SK-N-SH treated with all-trans-retinoic acid at 6 μM for 48 hours (cell line): ENCODE measurements around the gene SEC11A.

Source experiments
- BACH2 ChIP-seq: fragments of 250-450 bp; sonication (Bioruptor Pico); IDR thresholded peaks from 2 replicates; pipeline ENCODE4 v1.9.0; 2021; ENCODE audit warnings: mild to moderate bottlenecking, borderline replicate concordance
- OSR1 ChIP-seq: fragments of 250-450 bp; sonication (Bioruptor Pico); IDR thresholded peaks from 2 replicates; pipeline ENCODE4 v1.8.0; 2022; ENCODE audit warnings: moderate library complexity, mild to moderate bottlenecking, inconsistent platforms
- RARB ChIP-seq: fragments of 250-450 bp; sonication (Bioruptor Pico); IDR thresholded peaks from 2 replicates; pipeline ENCODE4 v1.8.0; 2021; ENCODE audit warnings: mild to moderate bottlenecking, moderate library complexity
- TCF4 ChIP-seq: fragments of 250-450 bp; sonication (Bioruptor Pico); IDR thresholded peaks from 2 replicates; pipeline ENCODE4 v1.8.0; 2021; ENCODE audit warnings: mild to moderate bottlenecking, moderate library complexity, borderline replicate concordance
- ZFP30 ChIP-seq: fragments of 450-650 bp; formaldehyde crosslinking; IDR thresholded peaks from 2 replicates; pipeline ENCODE4 v1.5.0; 2022; ENCODE audit warnings: mild to moderate bottlenecking, moderate library complexity

- TF ChIP-seq BACH2 (CRISPR knock-in tag) (no peak), TCF4 (no peak), RARB (no peak), ZFP30 (CRISPR knock-in tag) (no peak), OSR1 (CRISPR knock-in tag) (no peak)
Measured at GRCh38 chr15:84736375-84736774, 20.4 kb upstream of the SEC11A start.
